GM21717 (cell line): ENCODE measurements around the gene STIP1.

Experiments
- ATAC-seq: cut with Tn5 transposase; IDR thresholded peaks from one replicate; pipeline ENCODE4 v1.9.1; 2021; ENCODE audit warnings: mild to moderate bottlenecking, moderate library complexity; ENCODE audit not compliant: unreplicated experiment

STIP1 gene

GRCh38 chr11:64185693-64186491 lies at the start of gene STIP1:
STIP1 (plus strand) TSS chr11:64186171; CDS start chr11:64186262, 91 bp downstream.
- ATAC-seq, result peak; percentile 83

GRCh38 chr11:64136765-64137441 lies 49.1 kb upstream of the STIP1 start:
- ATAC-seq, result no peak

GRCh38 chr11:64138398-64138797 lies 47.6 kb upstream of the STIP1 start:
- no peak for ATAC-seq

GRCh38 chr11:64139049-64139448 lies 46.9 kb upstream of the STIP1 start:
- ATAC-seq, result no peak

GRCh38 chr11:64140082-64140481 lies 45.9 kb upstream of the STIP1 start:
- ATAC-seq, result no peak

- ATAC-seq, result no peak
Observed at GRCh38 chr11:64141081-64141783, 44.7 kb upstream of the STIP1 start.

GRCh38 chr11:64144587-64145472 lies 41.1 kb upstream of the STIP1 start:
- no peak for ATAC-seq

- no peak for ATAC-seq
Observed at GRCh38 chr11:64146036-64146955, 39.7 kb upstream of the STIP1 start.

GRCh38 chr11:64148226-64148916 lies 37.6 kb upstream of the STIP1 start:
- no peak for ATAC-seq

GRCh38 chr11:64148917-64149617 lies 36.9 kb upstream of the STIP1 start:
- ATAC-seq, result no peak

- ATAC-seq, result no peak
Observed at GRCh38 chr11:64150051-64150450, 35.9 kb upstream of the STIP1 start.

- ATAC-seq, result no peak
Observed at GRCh38 chr11:64150481-64151239, 35.3 kb upstream of the STIP1 start.

GRCh38 chr11:64151337-64151736 lies 34.6 kb upstream of the STIP1 start:
- ATAC-seq, result no peak

- peak; percentile 79 for ATAC-seq
Observed at GRCh38 chr11:64152841-64153691, 32.9 kb upstream of the STIP1 start.

GRCh38 chr11:64153812-64154211 lies 32.2 kb upstream of the STIP1 start:
- no peak for ATAC-seq

- ATAC-seq, result no peak
Observed at GRCh38 chr11:64156235-64157011, 29.5 kb upstream of the STIP1 start.
